Measurements from ENCODE around the gene BLNK. TPM values are rescaled to one million over a fixed set of nuclear protein-coding genes. Genes with fewer than 3 reads are reported as not detected.

Gene BLNK
- total RNA-seq, 6 donors from 2014 or later, result 7.0 to 17.8 (median 10.8) TPM

DNA sequence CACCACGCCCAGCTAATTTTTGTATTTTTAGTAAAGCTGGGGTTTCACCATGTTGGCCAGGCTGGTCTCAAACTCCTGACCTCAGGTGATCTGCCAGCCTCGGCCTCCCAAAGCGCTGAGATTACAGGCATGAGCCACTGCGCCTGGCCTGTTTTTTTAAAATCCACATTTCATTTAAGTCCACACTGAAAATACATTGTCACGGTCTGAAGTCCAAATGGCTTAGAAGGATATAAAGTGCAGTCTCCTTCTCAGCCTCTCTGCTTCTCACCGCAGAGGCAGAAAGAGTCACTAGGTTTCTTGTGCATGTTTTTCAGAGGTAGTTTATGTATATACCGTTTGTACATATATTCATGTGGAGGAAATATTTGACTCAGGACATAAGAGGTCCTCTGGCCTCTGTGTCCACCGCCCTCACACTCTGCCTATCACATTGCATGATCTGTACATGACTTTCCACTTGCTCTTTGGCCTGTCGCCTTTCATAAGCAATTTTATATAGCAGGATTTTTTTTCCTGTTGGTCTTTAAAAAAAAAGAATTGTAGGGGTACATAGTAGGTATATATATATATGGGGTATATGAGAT lies 42.9 kb downstream of the BLNK start:
- DNase-seq (no peak), ATAC-seq (ENCODE audit: low FRiP score in 2 of 2) (no peak)
- Histone ChIP-seq H3K27ac (no peak overlapping the region), H3K4me3 (no peak overlapping the region), H3K27me3 (no peaks in the 10 kb centered on the region), H3K36me3 (no peaks in the 10 kb centered on the region), H3K4me1 (no peaks in the 10 kb centered on the region), H3K9me3 (no peaks in the 10 kb centered on the region)
- TF ChIP-seq POLR2AphosphoS5 (IDR thresholded peaks at IDR 0.05), result no peak
- no peak for TF ChIP-seq EP300 (IDR thresholded peaks at IDR 0.05)
- TF ChIP-seq, protein P1, sequence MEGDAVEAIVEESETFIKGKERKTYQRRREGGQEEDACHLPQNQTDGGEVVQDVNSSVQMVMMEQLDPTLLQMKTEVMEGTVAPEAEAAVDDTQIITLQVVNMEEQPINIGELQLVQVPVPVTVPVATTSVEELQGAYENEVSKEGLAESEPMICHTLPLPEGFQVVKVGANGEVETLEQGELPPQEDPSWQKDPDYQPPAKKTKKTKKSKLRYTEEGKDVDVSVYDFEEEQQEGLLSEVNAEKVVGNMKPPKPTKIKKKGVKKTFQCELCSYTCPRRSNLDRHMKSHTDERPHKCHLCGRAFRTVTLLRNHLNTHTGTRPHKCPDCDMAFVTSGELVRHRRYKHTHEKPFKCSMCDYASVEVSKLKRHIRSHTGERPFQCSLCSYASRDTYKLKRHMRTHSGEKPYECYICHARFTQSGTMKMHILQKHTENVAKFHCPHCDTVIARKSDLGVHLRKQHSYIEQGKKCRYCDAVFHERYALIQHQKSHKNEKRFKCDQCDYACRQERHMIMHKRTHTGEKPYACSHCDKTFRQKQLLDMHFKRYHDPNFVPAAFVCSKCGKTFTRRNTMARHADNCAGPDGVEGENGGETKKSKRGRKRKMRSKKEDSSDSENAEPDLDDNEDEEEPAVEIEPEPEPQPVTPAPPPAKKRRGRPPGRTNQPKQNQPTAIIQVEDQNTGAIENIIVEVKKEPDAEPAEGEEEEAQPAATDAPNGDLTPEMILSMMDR (IDR thresholded peaks at IDR 0.05), result no peak
- no peak for TF ChIP-seq POLR2A (IDR thresholded peaks at IDR 0.05)
- WGBS, 2 donors, result 88 to 92% methylated on average over 9 of the region's 9 CpGs

DNA sequence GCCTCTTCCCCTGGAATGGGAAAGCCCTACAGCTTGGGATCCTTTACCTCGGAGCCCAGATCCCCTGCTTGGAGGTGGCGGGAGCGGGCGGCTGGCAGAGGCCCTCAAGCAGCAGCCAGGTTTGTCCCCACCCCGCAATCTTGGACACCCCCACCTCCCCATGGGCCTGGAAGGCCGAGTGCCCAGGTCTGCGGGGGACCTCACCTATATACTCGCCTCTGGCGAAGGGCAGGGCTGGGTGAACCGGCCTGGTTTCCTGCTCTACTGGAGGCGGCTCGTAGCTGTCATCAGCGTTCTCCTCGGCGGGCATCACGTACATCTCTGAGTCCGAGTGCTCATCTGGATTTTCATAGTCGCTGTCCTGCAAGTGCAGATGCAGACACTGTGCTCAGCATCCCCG lies 44.2 kb downstream of the BLNK start:
- TF ChIP-seq, protein P1 (IDR thresholded peaks at IDR 0.05), result no peak
- TF ChIP-seq POLR2A (IDR thresholded peaks at IDR 0.05) (no peak), EP300 (IDR thresholded peaks at IDR 0.05) (no peak), POLR2AphosphoS5 (IDR thresholded peaks at IDR 0.05) (no peak)
- no peaks in the 10 kb centered on the region for H3K9me3 ChIP-seq
- no peak overlapping the region for H3K4me3 ChIP-seq
- no peak for ATAC-seq (ENCODE audit: low FRiP score in 2 of 2)
- WGBS, 2 donors, result 89% methylated on average over 19 of the region's 19 CpGs
- no peaks in the 10 kb centered on the region for H3K27me3 ChIP-seq
- no peaks in the 10 kb centered on the region for H3K4me1 ChIP-seq
- no peaks in the 10 kb centered on the region for H3K36me3 ChIP-seq
- no peak overlapping the region for H3K27ac ChIP-seq
- DNase-seq, result peak in 1 of 2 donors; percentile 60

DNA sequence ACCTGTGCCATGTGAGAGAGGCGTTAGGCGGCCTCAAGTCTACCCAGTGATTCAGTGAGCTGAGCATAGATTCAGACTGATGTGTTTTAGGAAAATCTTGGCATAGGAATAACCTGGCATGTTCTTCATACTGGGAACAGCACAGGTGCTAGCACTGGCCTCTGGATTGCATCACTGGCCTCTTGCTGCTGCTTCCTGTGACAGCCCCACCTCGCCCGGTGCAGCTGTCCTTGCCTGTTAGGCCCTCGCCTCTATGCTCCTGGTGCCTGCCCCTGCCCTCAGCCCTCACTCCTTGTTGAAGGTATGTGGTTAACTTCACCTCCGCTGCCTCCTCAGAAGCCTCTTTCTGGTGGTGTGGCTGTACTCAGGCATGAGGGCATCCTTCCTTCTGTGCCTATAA lies 46.2 kb downstream of the BLNK start:
- H3K36me3 ChIP-seq, result no peaks in the 10 kb centered on the region
- ATAC-seq (ENCODE audit: low FRiP score in 2 of 2) (no peak), DNase-seq (no peak)
- no peaks in the 10 kb centered on the region for H3K9me3 ChIP-seq
- no peak for TF ChIP-seq POLR2AphosphoS5 (IDR thresholded peaks at IDR 0.05)
- TF ChIP-seq, protein P1 (IDR thresholded peaks at IDR 0.05), result no peak
- no peak for TF ChIP-seq EP300 (IDR thresholded peaks at IDR 0.05)
- no peak for TF ChIP-seq POLR2A (IDR thresholded peaks at IDR 0.05)
- no peak overlapping the region for H3K4me3 ChIP-seq
- 90 to 95% methylated on average over 4 to 6 of the region's 6 CpGs for WGBS, 2 donors
- H3K27me3 ChIP-seq, result no peaks in the 10 kb centered on the region
- no peaks in the 10 kb centered on the region for H3K4me1 ChIP-seq
- no peak overlapping the region for H3K27ac ChIP-seq

DNA sequence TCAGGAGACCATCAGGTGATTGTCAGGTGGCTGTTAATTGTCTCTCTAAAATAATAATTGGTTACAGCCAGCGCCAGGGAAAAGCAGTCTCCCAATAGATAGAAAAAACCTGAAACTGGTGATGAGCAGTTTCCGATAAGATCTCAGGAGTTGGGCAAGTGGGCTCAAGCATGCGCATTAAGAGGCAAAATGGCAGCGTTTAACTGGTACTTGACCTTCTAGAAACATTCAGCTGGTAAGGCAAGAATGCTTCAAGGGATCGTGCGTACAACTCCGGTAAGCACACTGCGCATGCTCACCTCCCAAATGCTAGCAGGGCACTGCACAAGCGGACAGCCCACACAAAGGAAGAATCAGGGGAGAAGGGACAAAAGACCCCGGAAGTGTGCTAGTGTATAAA lies 48.5 kb downstream of the BLNK start:
- H3K9me3 ChIP-seq, result no peaks in the 10 kb centered on the region
- 85 to 88% methylated on average over 10 of the region's 10 CpGs for WGBS, 2 donors
- no peaks in the 10 kb centered on the region for H3K4me1 ChIP-seq
- no peak overlapping the region for H3K27ac ChIP-seq
- TF ChIP-seq, protein P1 (IDR thresholded peaks at IDR 0.05), result no peak
- TF ChIP-seq POLR2AphosphoS5 (IDR thresholded peaks at IDR 0.05), result no peak
- no peak for TF ChIP-seq EP300 (IDR thresholded peaks at IDR 0.05)
- TF ChIP-seq POLR2A (IDR thresholded peaks at IDR 0.05), result no peak
- ATAC-seq (ENCODE audit: low FRiP score in 2 of 2) (no peak), DNase-seq (no peak)
- no peak overlapping the region for H3K4me3 ChIP-seq
- no peaks in the 10 kb centered on the region for H3K27me3 ChIP-seq
- no peaks in the 10 kb centered on the region for H3K36me3 ChIP-seq

DNA sequence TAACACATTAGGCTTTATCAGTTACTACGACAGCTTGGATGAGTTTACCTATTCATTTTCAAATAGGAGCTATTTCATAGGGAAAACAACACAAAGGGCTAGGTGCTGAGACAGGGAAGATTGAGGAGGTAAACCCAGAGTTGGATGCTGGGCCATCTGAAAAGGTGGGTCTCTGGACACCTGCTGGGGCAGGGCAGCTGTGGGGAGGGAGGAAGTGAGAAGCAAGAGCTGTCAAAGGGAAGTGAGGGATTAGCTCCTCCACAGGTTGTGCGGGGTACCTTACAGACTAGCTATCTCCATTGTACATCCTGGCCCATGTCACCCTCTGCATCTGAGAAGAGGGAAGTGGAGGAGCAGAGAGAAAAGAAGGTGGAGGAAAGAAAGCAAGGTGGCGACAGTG lies 48.9 kb downstream of the BLNK start:
- TF ChIP-seq POLR2AphosphoS5 (IDR thresholded peaks at IDR 0.05), result no peak
- TF ChIP-seq, protein P1 (IDR thresholded peaks at IDR 0.05), result no peak
- no peak for TF ChIP-seq EP300 (IDR thresholded peaks at IDR 0.05)
- no peak for TF ChIP-seq POLR2A (IDR thresholded peaks at IDR 0.05)
- Histone ChIP-seq H3K27ac (no peak overlapping the region), H3K27me3 (no peaks in the 10 kb centered on the region), H3K36me3 (no peaks in the 10 kb centered on the region), H3K9me3 (no peaks in the 10 kb centered on the region), H3K4me1 (no peaks in the 10 kb centered on the region), H3K4me3 (no peak overlapping the region)
- WGBS, 2 donors, result 48 to 52% methylated on average over 3 of the region's 3 CpGs
- no peak for ATAC-seq (ENCODE audit: low FRiP score in 2 of 2)
- DNase-seq, result no peak

Measured in upper lobe of left lung (tissue), 6 donors.